ENCODE results near the gene NLRP11. TPM values are rescaled to one million over a fixed set of nuclear protein-coding genes. Genes with fewer than 3 reads are reported as not detected.

NLRP11 gene
- total RNA-seq (2021) (not detected in 3 replicates), Bru-seq, nascent RNA (percentile 3 among the genes with signal in this experiment)
- long read RNA-seq, experiment 1, partial matches to known transcripts = 1 of 1 reads
- long read RNA-seq, experiment 1, other reads (novel, unspliced or antisense) = 0 of 1 reads
- long read RNA-seq, experiment 2 = 0 reads
- long read RNA-seq, experiment 3 = 0 reads

DNA sequence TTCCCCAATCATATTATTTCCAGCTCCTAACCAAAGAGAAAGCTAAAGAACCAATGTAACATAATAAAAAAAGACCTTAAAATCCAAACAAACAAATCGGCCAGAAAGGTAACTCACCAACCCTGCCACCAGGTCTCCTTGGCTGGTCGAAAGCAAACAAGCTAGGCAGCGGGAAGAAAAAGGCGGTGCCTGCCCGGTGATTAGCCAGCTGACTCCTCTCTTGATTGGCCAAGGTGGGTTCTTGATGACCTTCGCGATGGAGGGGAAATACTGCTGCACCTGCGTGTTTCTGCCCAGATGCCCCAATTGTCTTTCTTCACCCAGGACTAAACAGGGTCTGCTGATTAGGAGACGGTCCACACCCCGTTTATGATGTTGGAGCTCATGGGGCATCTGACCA lies at the start of gene NLRP11:
TSS of gene NLRP11 (minus strand) at position 154 of the 400 bp plus-strand sequence. CDS start 13,825 bp downstream, outside the sequence.
- DNase-seq (ENCODE audit: low spot score) (no peak), ATAC-seq (no peak)
- POLR2A ChIA-PET = no interaction called here
- H3K36me3 Mint-ChIP-seq = peaks cover 47% of the 10 kb centered on the region
- no peak within 1 kb of the TSS for H3K4me3 Mint-ChIP-seq
- CTCF ChIA-PET = no interaction called here
- H3K4me1 Mint-ChIP-seq = no peaks in the 10 kb centered on the region
- no peak within 1 kb of the TSS for H3K27ac Mint-ChIP-seq
- H3K27me3 Mint-ChIP-seq (ENCODE audit: low read depth) = peaks cover 14% of the 10 kb centered on the region
- TF ChIP-seq CDX4 (CRISPR knock-in tag; IDR thresholded peaks at IDR 0.05; ENCODE audit: borderline replicate concordance) = no peak
- no peak for TF ChIP-seq MYBL2 (CRISPR knock-in tag; IDR thresholded peaks at IDR 0.05)
- peaks cover 60% of the 10 kb centered on the region for H3K9me3 Mint-ChIP-seq

DNA sequence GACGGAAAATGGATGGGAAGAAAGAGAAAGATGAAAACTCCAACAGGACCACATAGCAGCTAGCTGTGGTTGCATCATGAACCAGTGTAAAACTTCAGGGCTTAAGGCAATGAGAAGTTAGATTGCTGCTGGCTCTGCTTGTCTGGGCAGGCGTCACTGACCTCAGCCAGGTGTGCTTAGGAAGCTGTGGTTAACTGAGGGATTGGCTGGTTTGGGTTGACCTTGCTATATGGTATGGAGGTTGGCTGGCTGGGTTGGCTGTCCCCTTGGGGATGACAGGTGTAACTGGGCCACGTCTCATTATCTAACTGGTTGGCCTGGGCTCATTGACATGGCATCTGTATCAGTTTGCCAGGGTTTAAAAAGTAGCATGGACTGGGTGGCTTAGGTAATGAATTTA lies 45.4 kb upstream of the NLRP11 start:
- peaks cover 3% of the 10 kb centered on the region; the same call in 1 of the 2 replicates for H3K27me3 Mint-ChIP-seq (ENCODE audit: low read depth)
- DNase-seq (ENCODE audit: low spot score) = no peak
- no peak overlapping the region for H3K4me3 Mint-ChIP-seq
- ATAC-seq = no peak
- ChIA-PET POLR2A (no interaction called here), CTCF (no interaction called here)
- H3K4me1 Mint-ChIP-seq = no peaks in the 10 kb centered on the region
- H3K9me3 Mint-ChIP-seq = peaks cover 87% of the 10 kb centered on the region
- no peak overlapping the region for H3K27ac Mint-ChIP-seq
- TF ChIP-seq ZBTB21 (CRISPR knock-in tag; IDR thresholded peaks at IDR 0.05; ENCODE audit: borderline replicate concordance) = no peak
- TF ChIP-seq MLX (CRISPR knock-in tag; IDR thresholded peaks at IDR 0.05) = no peak
- no peak for TF ChIP-seq ERG (CRISPR knock-in tag; IDR thresholded peaks at IDR 0.05)
- peaks cover 69% of the 10 kb centered on the region for H3K36me3 Mint-ChIP-seq

DNA sequence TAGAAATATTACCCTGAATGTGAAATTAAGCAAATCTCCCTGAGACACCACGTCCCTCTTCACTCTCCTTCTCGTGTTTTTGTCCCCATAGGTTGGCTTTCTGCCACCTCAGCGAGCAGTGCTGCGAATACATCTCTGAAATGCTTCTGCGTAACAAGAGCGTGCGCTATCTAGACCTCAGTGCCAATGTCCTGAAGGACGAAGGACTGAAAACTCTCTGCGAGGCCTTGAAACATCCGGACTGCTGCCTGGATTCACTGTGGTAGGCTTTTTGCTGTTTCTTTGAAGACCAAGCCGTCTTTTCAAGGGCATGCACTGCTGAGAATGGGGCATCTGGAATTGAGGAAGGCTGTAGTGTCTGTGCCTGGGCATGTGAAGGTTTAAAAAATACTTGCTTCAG lies 38.9 kb upstream of the NLRP11 start:
- CTCF ChIA-PET = no interaction called here
- Mint-ChIP-seq H3K27ac (no peak overlapping the region), H3K36me3 (peaks cover 72% of the 10 kb centered on the region), H3K27me3 (ENCODE audit: low read depth) (peaks cover 12% of the 10 kb centered on the region), H3K4me3 (no peak overlapping the region), H3K9me3 (peaks cover 90% of the 10 kb centered on the region), H3K4me1 (no peaks in the 10 kb centered on the region)
- no peak for ATAC-seq
- DNase-seq (ENCODE audit: low spot score) = no peak
- POLR2A ChIA-PET = no interaction called here
- TF ChIP-seq FOXJ3 (CRISPR knock-in tag; IDR thresholded peaks at IDR 0.05; ENCODE audit: borderline replicate concordance) = no peak
- no peak for TF ChIP-seq HMGXB4 (CRISPR knock-in tag; IDR thresholded peaks at IDR 0.05)
- TF ChIP-seq, protein P1, sequence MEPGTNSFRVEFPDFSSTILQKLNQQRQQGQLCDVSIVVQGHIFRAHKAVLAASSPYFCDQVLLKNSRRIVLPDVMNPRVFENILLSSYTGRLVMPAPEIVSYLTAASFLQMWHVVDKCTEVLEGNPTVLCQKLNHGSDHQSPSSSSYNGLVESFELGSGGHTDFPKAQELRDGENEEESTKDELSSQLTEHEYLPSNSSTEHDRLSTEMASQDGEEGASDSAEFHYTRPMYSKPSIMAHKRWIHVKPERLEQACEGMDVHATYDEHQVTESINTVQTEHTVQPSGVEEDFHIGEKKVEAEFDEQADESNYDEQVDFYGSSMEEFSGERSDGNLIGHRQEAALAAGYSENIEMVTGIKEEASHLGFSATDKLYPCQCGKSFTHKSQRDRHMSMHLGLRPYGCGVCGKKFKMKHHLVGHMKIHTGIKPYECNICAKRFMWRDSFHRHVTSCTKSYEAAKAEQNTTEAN (CRISPR knock-in tag; IDR thresholded peaks at IDR 0.05) = no peak
- no peak for TF ChIP-seq CREM (CRISPR knock-in tag; IDR thresholded peaks at IDR 0.05)
- no peak for TF ChIP-seq PREB (CRISPR knock-in tag; IDR thresholded peaks at IDR 0.05; ENCODE audit: borderline replicate concordance)
- TF ChIP-seq FOXK1 (CRISPR knock-in tag; IDR thresholded peaks at IDR 0.05) = no peak
- no peak for TF ChIP-seq ZSCAN18 (CRISPR knock-in tag; IDR thresholded peaks at IDR 0.05)
- TF ChIP-seq TP53 (CRISPR knock-in tag; IDR thresholded peaks at IDR 0.05) = no peak
- no peak for TF ChIP-seq MXD4 (CRISPR knock-in tag; IDR thresholded peaks at IDR 0.05; ENCODE audit: borderline replicate concordance)
- no peak for TF ChIP-seq SMAD4 (CRISPR knock-in tag; IDR thresholded peaks at IDR 0.05)
- no peak for TF ChIP-seq NR3C1 (CRISPR knock-in tag; conservative IDR thresholded peaks at IDR 0.05; ENCODE audit: low read depth)
- no peak for TF ChIP-seq HMGA2 (CRISPR knock-in tag; IDR thresholded peaks at IDR 0.05)
- TF ChIP-seq RELA (CRISPR knock-in tag; IDR thresholded peaks at IDR 0.05; ENCODE audit: borderline replicate concordance) = no peak
- TF ChIP-seq, protein P2, sequence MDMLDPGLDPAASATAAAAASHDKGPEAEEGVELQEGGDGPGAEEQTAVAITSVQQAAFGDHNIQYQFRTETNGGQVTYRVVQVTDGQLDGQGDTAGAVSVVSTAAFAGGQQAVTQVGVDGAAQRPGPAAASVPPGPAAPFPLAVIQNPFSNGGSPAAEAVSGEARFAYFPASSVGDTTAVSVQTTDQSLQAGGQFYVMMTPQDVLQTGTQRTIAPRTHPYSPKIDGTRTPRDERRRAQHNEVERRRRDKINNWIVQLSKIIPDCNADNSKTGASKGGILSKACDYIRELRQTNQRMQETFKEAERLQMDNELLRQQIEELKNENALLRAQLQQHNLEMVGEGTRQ (CRISPR knock-in tag; IDR thresholded peaks at IDR 0.05) = no peak
- TF ChIP-seq TCF7 (CRISPR knock-in tag; IDR thresholded peaks at IDR 0.05; ENCODE audit: low read depth) = no peak
- TF ChIP-seq, protein P3, sequence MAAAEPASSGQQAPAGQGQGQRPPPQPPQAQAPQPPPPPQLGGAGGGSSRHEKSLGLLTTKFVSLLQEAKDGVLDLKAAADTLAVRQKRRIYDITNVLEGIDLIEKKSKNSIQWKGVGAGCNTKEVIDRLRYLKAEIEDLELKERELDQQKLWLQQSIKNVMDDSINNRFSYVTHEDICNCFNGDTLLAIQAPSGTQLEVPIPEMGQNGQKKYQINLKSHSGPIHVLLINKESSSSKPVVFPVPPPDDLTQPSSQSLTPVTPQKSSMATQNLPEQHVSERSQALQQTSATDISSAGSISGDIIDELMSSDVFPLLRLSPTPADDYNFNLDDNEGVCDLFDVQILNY (CRISPR knock-in tag; IDR thresholded peaks at IDR 0.05) = no peak

Data from WTC11 (cell line).